ENCODE measurements around the gene HLA-DPA1.
"Not testable (repeated sequence)": the region's sequence is repeated elsewhere in the genome, so short reads cannot be mapped to it uniquely, and the experiment has no call there.

The HLA-DPA1 gene

DNA sequence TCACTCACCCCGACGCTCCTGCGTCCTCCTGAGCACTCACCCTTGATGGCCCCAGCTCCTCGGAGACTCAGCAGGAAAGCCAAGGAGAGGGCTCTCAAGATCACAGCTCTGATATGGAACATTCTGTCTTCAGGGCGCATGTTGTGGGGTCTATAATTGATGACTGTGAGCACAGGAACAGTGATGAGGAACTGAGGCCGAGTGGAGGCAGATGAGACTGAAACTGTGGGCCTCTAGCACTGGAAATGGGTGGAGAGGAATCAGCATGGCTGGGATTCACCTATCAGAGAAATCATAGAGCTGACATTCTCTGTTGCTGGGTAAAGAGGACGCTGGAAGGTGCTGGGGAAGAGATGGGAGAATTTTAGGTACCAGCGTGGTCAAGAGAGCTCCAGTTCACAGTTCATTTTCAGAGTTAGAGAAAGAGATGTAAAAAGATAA, at the start of gene HLA-DPA1:
Gene HLA-DPA1 (minus strand): TSS at position 219 of the 441 bp plus-strand sequence.
- DNase-seq: peak in 1 of 2 experiments; percentile 56

DNA sequence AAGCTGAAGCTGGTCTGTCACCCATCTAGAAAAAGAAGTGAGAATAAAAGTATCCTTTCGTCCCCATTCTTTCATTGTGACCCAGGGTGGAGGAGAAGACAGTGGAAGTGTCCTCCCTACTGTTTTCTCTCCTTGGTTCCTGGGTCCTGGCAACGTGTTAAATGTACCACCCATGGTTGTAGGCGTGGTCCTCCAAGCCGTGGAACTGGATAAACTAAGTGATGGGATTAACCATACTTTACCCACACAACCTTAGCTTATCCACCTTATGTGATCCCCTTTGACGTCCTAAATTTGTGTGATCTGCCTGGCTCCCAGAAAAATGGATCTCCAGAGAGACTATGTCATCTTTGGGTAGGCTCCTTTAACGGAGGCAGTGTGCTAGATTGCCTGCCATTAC, 49.7 kb upstream of the HLA-DPA1 start:
- DNase-seq: no peak

DNA sequence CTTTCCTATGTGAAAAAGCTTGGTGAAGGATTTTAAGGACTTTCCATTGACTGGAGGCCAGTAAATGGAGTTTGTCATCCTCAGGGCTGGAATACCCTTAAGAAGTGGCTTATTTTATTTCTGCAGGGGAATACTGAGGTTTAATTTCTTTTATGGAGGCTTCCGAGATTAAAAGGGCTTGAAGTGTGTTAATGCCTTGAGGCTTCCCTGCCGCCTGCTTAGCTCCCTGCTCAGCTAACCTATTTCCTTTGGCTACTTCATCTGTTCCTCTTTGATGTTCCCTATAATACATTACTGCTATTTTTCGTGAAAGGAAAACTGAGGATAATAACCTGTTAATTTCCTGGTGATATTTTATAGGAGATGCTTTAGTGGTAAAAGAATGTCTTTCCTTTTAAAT, 46.6 kb upstream of the HLA-DPA1 start:
- DNase-seq: no peak

GRCh38 chr6:33118525-33119123, 45.2 kb upstream of the HLA-DPA1 start:
- peak; percentile 35 to 58 for DNase-seq

GRCh38 chr6:33117811-33118277, 44.4 kb upstream of the HLA-DPA1 start:
- no peak for DNase-seq

GRCh38 chr6:33116841-33117711, 43.6 kb upstream of the HLA-DPA1 start:
- DNase-seq: no peak

- no peak for DNase-seq
Measured at GRCh38 chr6:33116417-33116816, 43.0 kb upstream of the HLA-DPA1 start.

DNA sequence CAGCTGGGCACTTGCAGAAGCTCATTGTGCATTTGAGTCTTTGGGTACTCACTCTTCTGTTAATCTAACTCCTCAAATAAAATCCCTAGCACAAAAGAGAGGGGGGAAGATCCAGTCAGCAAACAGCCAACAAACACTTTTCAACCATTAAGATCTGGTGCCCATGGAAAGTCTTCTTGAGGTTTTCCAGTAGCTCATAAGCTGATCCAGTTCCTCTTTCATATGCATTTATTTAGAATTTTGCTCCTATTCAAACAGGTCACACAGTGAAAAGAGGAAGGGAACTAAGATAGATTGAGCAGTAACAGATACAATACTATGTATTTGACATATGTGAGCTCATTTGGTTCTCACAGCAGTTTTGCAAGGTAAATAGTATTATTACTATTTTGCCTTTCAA, 41.0 kb upstream of the HLA-DPA1 start:
- no peak for DNase-seq

GRCh38 chr6:33113755-33114154, 40.3 kb upstream of the HLA-DPA1 start:
- no peak for DNase-seq

- DNase-seq: peak in 1 of 2 experiments; percentile 34
Measured at GRCh38 chr6:33112148-33112547, 38.7 kb upstream of the HLA-DPA1 start.

DNA sequence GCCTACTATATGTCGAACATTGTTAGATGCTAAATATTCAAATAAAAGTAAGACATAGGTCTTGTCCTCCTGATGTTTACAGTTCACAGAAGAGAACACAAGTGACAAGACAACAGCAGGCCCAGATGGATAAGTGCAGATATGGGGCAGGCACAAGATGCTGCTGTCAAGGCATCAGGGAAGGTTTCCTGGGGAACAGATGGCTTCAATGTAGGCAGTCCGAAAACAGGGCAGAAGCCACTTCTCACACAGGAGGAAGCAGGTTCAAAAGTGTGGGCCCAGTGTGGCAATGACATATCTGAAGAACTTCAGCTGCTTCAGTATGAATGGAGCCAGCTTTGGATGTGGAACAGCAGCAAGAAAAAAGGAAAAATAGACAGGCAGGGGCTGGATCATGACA, 34.9 kb upstream of the HLA-DPA1 start:
- DNase-seq: no peak

GRCh38 chr6:33107641-33108040, 34.2 kb upstream of the HLA-DPA1 start:
- no peak for DNase-seq

DNA sequence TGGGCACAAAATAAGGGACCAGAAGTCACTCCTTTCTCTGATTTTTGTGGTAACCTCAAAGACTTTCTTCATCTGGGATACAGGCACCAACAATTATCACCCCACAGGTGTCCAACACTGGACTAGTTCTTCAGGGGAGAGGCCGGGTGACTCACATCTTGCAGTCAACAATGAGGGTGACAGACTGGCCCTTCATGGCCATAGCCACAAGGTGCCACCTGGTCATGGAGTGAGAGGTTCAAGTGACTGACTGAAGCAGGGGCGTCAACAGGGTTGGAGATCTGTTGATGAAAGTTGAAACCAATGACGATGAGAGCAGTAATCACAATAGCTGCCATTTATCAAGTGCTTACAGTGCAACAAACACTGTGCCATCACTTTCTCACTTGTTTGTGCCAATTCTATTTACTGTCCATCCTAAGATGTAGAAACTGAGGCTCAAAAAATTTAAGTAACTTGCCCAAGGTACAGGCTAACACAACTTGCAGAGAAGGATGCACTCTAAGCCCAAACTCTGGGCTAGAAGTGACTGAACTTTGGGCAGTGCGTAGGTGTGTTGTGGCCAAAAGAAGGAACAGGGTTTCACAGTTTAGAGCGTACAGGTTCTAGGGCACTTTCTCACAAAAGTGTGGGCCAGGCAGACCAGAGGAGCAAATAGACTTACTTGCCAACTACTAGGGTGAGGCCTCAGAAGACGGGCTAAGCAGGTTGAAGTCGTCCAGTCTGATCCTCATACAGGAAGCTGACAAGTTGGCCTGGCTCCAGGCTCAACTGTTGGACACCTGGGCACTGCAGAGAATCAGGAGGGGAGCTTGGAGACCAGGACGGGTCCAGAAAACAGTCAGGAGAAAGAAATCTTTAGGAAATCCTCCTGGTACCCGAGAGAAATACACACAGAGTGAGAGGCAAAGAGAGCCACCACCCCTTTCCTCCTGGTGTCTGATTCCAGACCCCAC, 32.7 kb upstream of the HLA-DPA1 start:
- no peak for DNase-seq

DNA sequence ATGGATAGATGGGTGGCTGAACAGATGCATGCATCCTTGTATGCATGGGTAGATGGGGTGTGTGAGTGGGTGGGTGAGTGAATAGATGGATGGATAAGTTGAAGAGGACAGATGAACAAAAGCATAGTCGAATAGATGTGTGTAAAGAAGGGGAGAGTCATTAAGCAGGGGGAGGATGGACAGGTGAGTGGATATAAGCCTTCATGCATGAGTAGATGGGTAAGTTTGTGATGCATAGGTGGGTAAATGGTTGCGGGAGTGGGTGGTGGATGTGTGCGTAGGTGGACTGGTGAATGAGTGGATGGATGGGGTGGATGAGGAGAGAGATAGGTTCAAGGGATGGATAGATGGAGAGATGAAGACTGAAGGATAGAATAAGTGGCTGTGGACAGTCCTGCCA, 31.9 kb upstream of the HLA-DPA1 start:
- DNase-seq: no peak

- DNase-seq: no peak
Measured at GRCh38 chr6:33104887-33105286, 31.4 kb upstream of the HLA-DPA1 start.

GRCh38 chr6:33103776-33104175, 30.3 kb upstream of the HLA-DPA1 start:
- no peak for DNase-seq

GRCh38 chr6:33101121-33101737, 27.8 kb upstream of the HLA-DPA1 start:
- not testable (repeated sequence) for DNase-seq

GRCh38 chr6:33095681-33096080, 22.2 kb upstream of the HLA-DPA1 start:
- DNase-seq: no peak

- no peak for DNase-seq
Measured at GRCh38 chr6:33093855-33094254, 20.4 kb upstream of the HLA-DPA1 start.

GRCh38 chr6:33092385-33092784, 18.9 kb upstream of the HLA-DPA1 start:
- no peak for DNase-seq

DNA sequence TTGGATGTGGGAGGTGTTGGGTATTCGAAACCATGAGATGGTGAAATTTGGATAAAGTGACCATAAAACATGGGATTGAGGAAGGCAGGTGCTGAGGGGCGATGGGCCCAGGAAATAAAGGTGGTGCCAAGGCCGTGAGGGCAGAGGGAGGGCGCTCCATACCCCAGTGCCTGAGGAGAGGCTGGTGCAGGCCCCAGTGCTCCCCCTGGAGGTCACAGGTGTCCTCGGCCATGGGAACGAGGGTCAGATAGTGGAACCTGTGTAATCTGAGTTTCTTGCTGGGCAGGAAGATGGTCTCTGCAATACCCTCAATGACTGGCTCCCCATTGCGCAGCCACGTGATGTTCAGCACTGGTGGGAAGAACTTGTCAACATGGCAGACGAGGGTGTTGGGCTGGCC, 18.5 kb upstream of the HLA-DPA1 start:
- no peak for DNase-seq

- DNase-seq: no peak
Measured at GRCh38 chr6:33088931-33089620, 15.6 kb upstream of the HLA-DPA1 start.
